SK-N-SH (cell line): ENCODE data around the gene UCN. TPM values are rescaled to one million over a fixed set of nuclear protein-coding genes. Genes with fewer than 3 reads are reported as not detected.

Source experiments
- CTCF ChIA-PET: fragments of 300-600, 350-600 bp; formaldehyde crosslinking; extraction: SDS; loops from one replicate; lab custom pipeline; 2021; lab: Yijun Ruan, JAX
- POLR2A ChIA-PET: fragments of 350-600 bp; sonication (Branson Sonifier 250); formaldehyde crosslinking; extraction: SDS; loops from one replicate; lab custom pipeline; 2020; ENCODE audit warnings: antibody characterized with exemption, inconsistent platforms; lab: Yijun Ruan, JAX
- DNase-seq: peaks from one replicate; pipeline ENCODE4 v3.0.0; 2012
- H2AFZ ChIP-seq: fragments of 200-600 bp; sonication (generic); 2 replicates; pipeline ENCODE4 v1.8.1; 2016; ENCODE audit warnings: antibody characterized with exemption, mild to moderate bottlenecking, low read depth
- H3F3A ChIP-seq: fragments of 200-600 bp; sonication (generic); replicated peaks from 2 replicates; pipeline ENCODE3; 2016; ENCODE audit warnings: antibody characterized with exemption, mild to moderate bottlenecking; ENCODE audit not compliant: insufficient read depth
- H3K27ac ChIP-seq, 2 experiments: fragments of 200-500 bp in 1 of 2; fragments of 200-600 bp in 1 of 2; sonication (Bioruptor generic) in 1 of 2; sonication (generic), shearing (Covaris generic) in 1 of 2; 2 replicates each; pipeline versions ENCODE4 v1.5.1 to v1.6.1; 2014 to 2016; ENCODE audit warnings: low read depth in 2 of 2, inconsistent platforms in 1 of 2, low read length in 1 of 2, mild to moderate bottlenecking in 1 of 2, mixed read lengths in 1 of 2
- H3K27me3 ChIP-seq: fragments of 200-600 bp; sonication (generic), shearing (Covaris generic); 2 replicates; pipeline ENCODE4 v1.6.1; 2016; ENCODE audit warnings: mixed run types; ENCODE audit not compliant: insufficient read depth
- H3K36me3 ChIP-seq, 2 experiments: fragments of 200-500 bp in 1 of 2; fragments of 200-600 bp in 1 of 2; sonication (Bioruptor generic) in 1 of 2; sonication (generic) in 1 of 2; replicated peaks in 1 of 2; 2 replicates each; pipeline versions ENCODE3 to v1.5.1; 2014 to 2016; ENCODE audit warnings: low read length in 1 of 2, mild to moderate bottlenecking in 1 of 2; ENCODE audit not compliant: insufficient read depth in 2 of 2, control insufficient read depth in 1 of 2
- H3K4me1 ChIP-seq, 2 experiments: fragments of 200-500 bp in 1 of 2; fragments of 200-600 bp in 1 of 2; sonication (Bioruptor generic) in 1 of 2; sonication (generic), shearing (Covaris generic) in 1 of 2; 2 replicates each; pipeline versions ENCODE4 v1.5.1 to v1.6.1; 2014 to 2016; ENCODE audit warnings: low read depth in 1 of 2, low read length in 1 of 2, mixed run types in 1 of 2; ENCODE audit not compliant: insufficient read depth in 2 of 2, control insufficient read depth in 1 of 2
- H3K4me2 ChIP-seq: fragments of 200-600 bp; sonication (generic), shearing (Covaris generic); 2 replicates; pipeline ENCODE4 v1.6.1; 2017; ENCODE audit warnings: mixed run types
- H3K4me3 ChIP-seq, 2 experiments: fragments of 200-500 bp in 1 of 2; fragments of 200-600 bp in 1 of 2; sonication (Bioruptor generic) in 1 of 2; sonication (generic), shearing (Covaris generic) in 1 of 2; 2 replicates each; pipeline versions ENCODE4 v1.5.1 to v1.8.1; 2014 to 2016; ENCODE audit warnings: low read depth in 2 of 2, inconsistent platforms in 1 of 2, low read length in 1 of 2, mild to moderate bottlenecking in 1 of 2, mixed read lengths in 1 of 2, moderate library complexity in 1 of 2
- H3K79me2 ChIP-seq: fragments of 200-600 bp; sonication (generic); 2 replicates; pipeline ENCODE4 v1.8.1; 2017; ENCODE audit warnings: mild to moderate bottlenecking; ENCODE audit not compliant: insufficient read depth
- H3K9ac ChIP-seq: fragments of 200-600 bp; sonication (generic); 2 replicates; pipeline ENCODE4 v1.6.1; 2017; ENCODE audit warnings: mixed run types
- H3K9me2 ChIP-seq: fragments of 200-600 bp; sonication (generic); 2 replicates; pipeline ENCODE4 v1.6.1; 2017; ENCODE audit warnings: mixed run types
- H3K9me3 ChIP-seq: fragments of 200-600 bp; sonication (generic); 2 replicates; pipeline ENCODE4 v1.6.1; 2017; ENCODE audit warnings: mixed run types, mild to moderate bottlenecking, moderate library complexity
- H4K20me1 ChIP-seq: fragments of 200-600 bp; sonication (generic); 2 replicates; pipeline ENCODE4 v1.6.1; 2017; ENCODE audit warnings: mild to moderate bottlenecking, mixed run types; ENCODE audit not compliant: insufficient read depth
- CHD2 ChIP-seq: fragments of 150-350 bp; IDR thresholded peaks from 2 replicates; pipeline ENCODE4 v1.6.1; 2018; ENCODE audit warnings: low read length; ENCODE audit not compliant: partially characterized antibody
- FOXJ3 ChIP-seq: sonication (generic); formaldehyde crosslinking; IDR thresholded peaks from 2 replicates; pipeline ENCODE4 v1.5.1; 2020; ENCODE audit warnings: mild to moderate bottlenecking, missing genetic modification reagents
- FOXM1 ChIP-seq: IDR thresholded peaks from 2 replicates; pipeline ENCODE4 v1.4.0; 2012; ENCODE audit warnings: low read depth, mild to moderate bottlenecking
- IRF3 ChIP-seq: fragments of 150-350 bp; IDR thresholded peaks from 2 replicates; pipeline ENCODE4 v1.6.1; 2016; ENCODE audit warnings: mild to moderate bottlenecking, low read depth, low read length
- MAX ChIP-seq: IDR thresholded peaks from 2 replicates; pipeline ENCODE4 v1.4.0; 2012; ENCODE audit warnings: low read depth
- MEF2A ChIP-seq: IDR thresholded peaks from 2 replicates; pipeline ENCODE4 v1.4.0; 2012; ENCODE audit warnings: low read depth, borderline replicate concordance
- NFIC ChIP-seq: IDR thresholded peaks from 2 replicates; pipeline ENCODE4 v1.4.0; 2012; ENCODE audit warnings: borderline replicate concordance
- NRF1 ChIP-seq: IDR thresholded peaks from 2 replicates; pipeline ENCODE4 v1.6.1; 2012; ENCODE audit warnings: low read depth, mild to moderate bottlenecking, low read length
- POLR2AphosphoS5 ChIP-seq: IDR thresholded peaks from 2 replicates; pipeline ENCODE4 v1.6.1; 2012; ENCODE audit warnings: low read depth, low read length
- SIN3A ChIP-seq: IDR thresholded peaks from 2 replicates; pipeline ENCODE4 v1.6.1; 2012; ENCODE audit warnings: low read depth, mild to moderate bottlenecking, low read length, moderate library complexity, borderline replicate concordance
- TCF12 ChIP-seq: IDR thresholded peaks from 2 replicates; pipeline ENCODE4 v1.4.0; 2012
- USF1 ChIP-seq: IDR thresholded peaks from 2 replicates; pipeline ENCODE4 v1.4.0; 2012; ENCODE audit warnings: low read depth, borderline replicate concordance
- YY1 ChIP-seq: IDR thresholded peaks from 2 replicates; pipeline ENCODE4 v1.4.0; 2012; ENCODE audit warnings: low read depth, mild to moderate bottlenecking
- ZBTB33 ChIP-seq: IDR thresholded peaks from 2 replicates; pipeline ENCODE4 v1.4.0; 2012; ENCODE audit warnings: low read depth, borderline replicate concordance
- WGBS: methylation state at CpG from one replicate; pipeline ENCODE4 v1.1.6; 2017; ENCODE audit warnings: low lambda C conversion rate; 5-methylcytosine and 5-hydroxymethylcytosine counted together
- polyA plus RNA-seq, 3 experiments: library from polyadenylated mRNA; depleted of rRNA; stranded (reverse); fragments of >200 nt; gene quantifications; 2 replicates each; pipeline ENCODE4 v1.2.3, GENCODE V29; 2012
- TF ChIP-seq, protein P1 (sequence below): IDR thresholded peaks from 2 replicates; pipeline ENCODE4 v1.6.1; 2012; ENCODE audit warnings: mild to moderate bottlenecking, low read depth, low read length, moderate library complexity
- TF ChIP-seq, protein P2 (sequence below): IDR thresholded peaks from 2 replicates; pipeline ENCODE4; 2012

The UCN gene
- polyA plus RNA-seq, 1 of the 3 experiments (the other 2 are of a cell fraction): 2.8 TPM

- WGBS: 90% methylated on average over 15 of the region's 16 CpGs
- DNase-seq: no peak
- POLR2A ChIA-PET: interaction anchor here (1.7 kb wide), 1 partner anchor 17 kb away, joined by 4 read pairs; the partner anchor contains the start of gene MPV17
- CTCF ChIA-PET: interaction anchor here (1.0 to 18.7 kb wide), 8 partner anchors 8 to 207 kb away, joined by 3 to 284 read pairs (median 50); partner anchors contain the start of genes EIF2B4, SLC30A3 and TRIM54
- Histone ChIP-seq H3K36me3 (no peaks in the 10 kb centered on the region), H3K4me2 (no peak overlapping the region), H3K4me1 (peaks cover 0 to 18% of the 10 kb centered on the region in 2 experiments; a peak in 1 of 4 replicates), H3K9me3 (no peaks in the 10 kb centered on the region), H3K9ac (no peak overlapping the region), H3K9me2 (no peaks in the 10 kb centered on the region), H2AFZ (no peak overlapping the region), H3K79me2 (no peaks in the 10 kb centered on the region), H3K4me3 (no peak overlapping the region), H3F3A (peaks cover 4% of the 10 kb centered on the region), H3K27ac (no peak overlapping the region), H4K20me1 (peaks cover 10% of the 10 kb centered on the region; the same call in 1 of the 2 replicates), H3K27me3 (peaks cover 15% of the 10 kb centered on the region; the same call in 1 of the 2 replicates)
- TF ChIP-seq NRF1: no peak
- TF ChIP-seq POLR2AphosphoS5: no peak
- TF ChIP-seq USF1: no peak
- TF ChIP-seq, protein P1, sequence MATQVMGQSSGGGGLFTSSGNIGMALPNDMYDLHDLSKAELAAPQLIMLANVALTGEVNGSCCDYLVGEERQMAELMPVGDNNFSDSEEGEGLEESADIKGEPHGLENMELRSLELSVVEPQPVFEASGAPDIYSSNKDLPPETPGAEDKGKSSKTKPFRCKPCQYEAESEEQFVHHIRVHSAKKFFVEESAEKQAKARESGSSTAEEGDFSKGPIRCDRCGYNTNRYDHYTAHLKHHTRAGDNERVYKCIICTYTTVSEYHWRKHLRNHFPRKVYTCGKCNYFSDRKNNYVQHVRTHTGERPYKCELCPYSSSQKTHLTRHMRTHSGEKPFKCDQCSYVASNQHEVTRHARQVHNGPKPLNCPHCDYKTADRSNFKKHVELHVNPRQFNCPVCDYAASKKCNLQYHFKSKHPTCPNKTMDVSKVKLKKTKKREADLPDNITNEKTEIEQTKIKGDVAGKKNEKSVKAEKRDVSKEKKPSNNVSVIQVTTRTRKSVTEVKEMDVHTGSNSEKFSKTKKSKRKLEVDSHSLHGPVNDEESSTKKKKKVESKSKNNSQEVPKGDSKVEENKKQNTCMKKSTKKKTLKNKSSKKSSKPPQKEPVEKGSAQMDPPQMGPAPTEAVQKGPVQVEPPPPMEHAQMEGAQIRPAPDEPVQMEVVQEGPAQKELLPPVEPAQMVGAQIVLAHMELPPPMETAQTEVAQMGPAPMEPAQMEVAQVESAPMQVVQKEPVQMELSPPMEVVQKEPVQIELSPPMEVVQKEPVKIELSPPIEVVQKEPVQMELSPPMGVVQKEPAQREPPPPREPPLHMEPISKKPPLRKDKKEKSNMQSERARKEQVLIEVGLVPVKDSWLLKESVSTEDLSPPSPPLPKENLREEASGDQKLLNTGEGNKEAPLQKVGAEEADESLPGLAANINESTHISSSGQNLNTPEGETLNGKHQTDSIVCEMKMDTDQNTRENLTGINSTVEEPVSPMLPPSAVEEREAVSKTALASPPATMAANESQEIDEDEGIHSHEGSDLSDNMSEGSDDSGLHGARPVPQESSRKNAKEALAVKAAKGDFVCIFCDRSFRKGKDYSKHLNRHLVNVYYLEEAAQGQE: no peak
- TF ChIP-seq ZBTB33: no peak
- TF ChIP-seq CHD2: no peak
- TF ChIP-seq MEF2A: no peak
- no peak for TF ChIP-seq MAX
- no peak for TF ChIP-seq NFIC
- no peak for TF ChIP-seq YY1
- no peak for TF ChIP-seq IRF3
- no peak for TF ChIP-seq SIN3A
- TF ChIP-seq, protein P2, sequence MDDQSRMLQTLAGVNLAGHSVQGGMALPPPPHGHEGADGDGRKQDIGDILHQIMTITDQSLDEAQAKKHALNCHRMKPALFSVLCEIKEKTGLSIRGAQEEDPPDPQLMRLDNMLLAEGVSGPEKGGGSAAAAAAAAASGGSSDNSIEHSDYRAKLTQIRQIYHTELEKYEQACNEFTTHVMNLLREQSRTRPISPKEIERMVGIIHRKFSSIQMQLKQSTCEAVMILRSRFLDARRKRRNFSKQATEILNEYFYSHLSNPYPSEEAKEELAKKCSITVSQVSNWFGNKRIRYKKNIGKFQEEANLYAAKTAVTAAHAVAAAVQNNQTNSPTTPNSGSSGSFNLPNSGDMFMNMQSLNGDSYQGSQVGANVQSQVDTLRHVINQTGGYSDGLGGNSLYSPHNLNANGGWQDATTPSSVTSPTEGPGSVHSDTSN: no peak
- TF ChIP-seq FOXJ3 (CRISPR knock-in tag): no peak
- TF ChIP-seq TCF12: no peak
- no peak for TF ChIP-seq FOXM1
These were observed 2.7 kb downstream of the UCN start for GRCh38 chr2:27305516-27305915.
